Measurements from ENCODE around the gene TRPV5.
A peak's percentile ranks its signal among the peaks of the same experiment; 100 is the strongest.

TRPV5 gene

GRCh38 chr7:142908921-142909890 lies 24.3 kb downstream of the TRPV5 start:
- Mint-ChIP-seq H3K4me3 (no peak overlapping the region), H3K36me3 (ENCODE audit: low read depth) (no peaks in the 10 kb centered on the region), H3K4me1 (no peaks in the 10 kb centered on the region), H3K27me3 (peaks cover 23% of the 10 kb centered on the region), H3K27ac (no peak overlapping the region), H3K9me3 (no peaks in the 10 kb centered on the region)
- ATAC-seq (peak; percentile 43), DNase-seq (no peak)

GRCh38 chr7:142908290-142908689 lies 25.3 kb downstream of the TRPV5 start:
- Mint-ChIP-seq H3K27me3 (peaks cover 21% of the 10 kb centered on the region), H3K4me3 (no peak overlapping the region), H3K36me3 (ENCODE audit: low read depth) (no peaks in the 10 kb centered on the region), H3K4me1 (no peaks in the 10 kb centered on the region), H3K9me3 (no peaks in the 10 kb centered on the region), H3K27ac (no peak overlapping the region)
- ATAC-seq (no peak), DNase-seq (no peak)

- H3K36me3 Mint-ChIP-seq (ENCODE audit: low read depth): no peaks in the 10 kb centered on the region
- peaks cover 18% of the 10 kb centered on the region for H3K27me3 Mint-ChIP-seq
- no peaks in the 10 kb centered on the region for H3K4me1 Mint-ChIP-seq
- DNase-seq (no peak), ATAC-seq (no peak)
- H3K27ac Mint-ChIP-seq: no peak overlapping the region
- peaks cover 4% of the 10 kb centered on the region for H3K9me3 Mint-ChIP-seq
- H3K4me3 Mint-ChIP-seq: no peak overlapping the region
These were observed 26.9 kb downstream of the TRPV5 start for GRCh38 chr7:142906643-142907042.

- DNase-seq (no peak), ATAC-seq (no peak)
- H3K4me3 Mint-ChIP-seq: no peak overlapping the region
- peaks cover 12% of the 10 kb centered on the region for H3K27me3 Mint-ChIP-seq
- H3K9me3 Mint-ChIP-seq: peaks cover 4% of the 10 kb centered on the region
- H3K36me3 Mint-ChIP-seq (ENCODE audit: low read depth): no peaks in the 10 kb centered on the region
- H3K27ac Mint-ChIP-seq: no peak overlapping the region
- H3K4me1 Mint-ChIP-seq: no peaks in the 10 kb centered on the region
These were observed 27.8 kb downstream of the TRPV5 start for GRCh38 chr7:142905759-142906158.

GRCh38 chr7:142904128-142904527 lies 29.4 kb downstream of the TRPV5 start:
- Mint-ChIP-seq H3K4me1 (no peaks in the 10 kb centered on the region), H3K4me3 (no peak overlapping the region), H3K9me3 (peaks cover 4% of the 10 kb centered on the region), H3K27me3 (peaks cover 12% of the 10 kb centered on the region), H3K27ac (no peak overlapping the region), H3K36me3 (ENCODE audit: low read depth) (no peaks in the 10 kb centered on the region)
- no peak for ATAC-seq
- no peak for DNase-seq

GRCh38 chr7:142901426-142902259 lies 31.9 kb downstream of the TRPV5 start:
- ATAC-seq (no peak), DNase-seq (no peak)
- H3K4me1 Mint-ChIP-seq: no peaks in the 10 kb centered on the region
- H3K27ac Mint-ChIP-seq: no peak overlapping the region
- no peaks in the 10 kb centered on the region for H3K36me3 Mint-ChIP-seq (ENCODE audit: low read depth)
- H3K9me3 Mint-ChIP-seq: peaks cover 4% of the 10 kb centered on the region
- H3K27me3 Mint-ChIP-seq: peaks cover 2% of the 10 kb centered on the region
- no peak overlapping the region for H3K4me3 Mint-ChIP-seq

GRCh38 chr7:142899661-142900060 lies 33.9 kb downstream of the TRPV5 start:
- ATAC-seq (no peak), DNase-seq (no peak)
- Mint-ChIP-seq H3K4me3 (no peak overlapping the region), H3K27me3 (peaks cover 2% of the 10 kb centered on the region), H3K36me3 (ENCODE audit: low read depth) (no peaks in the 10 kb centered on the region), H3K9me3 (peaks cover 4% of the 10 kb centered on the region), H3K27ac (peak overlapping the region; percentile 16), H3K4me1 (no peaks in the 10 kb centered on the region)

GRCh38 chr7:142898377-142899170 lies 35.0 kb downstream of the TRPV5 start:
- peaks cover 2% of the 10 kb centered on the region for H3K27me3 Mint-ChIP-seq
- no peak overlapping the region for H3K27ac Mint-ChIP-seq
- no peak overlapping the region for H3K4me3 Mint-ChIP-seq
- no peak for ATAC-seq
- H3K36me3 Mint-ChIP-seq (ENCODE audit: low read depth): no peaks in the 10 kb centered on the region
- DNase-seq: no peak
- peaks cover 4% of the 10 kb centered on the region for H3K9me3 Mint-ChIP-seq
- H3K4me1 Mint-ChIP-seq: no peaks in the 10 kb centered on the region

GRCh38 chr7:142897691-142898090 lies 35.9 kb downstream of the TRPV5 start:
- Mint-ChIP-seq H3K4me3 (no peak overlapping the region), H3K27me3 (peaks cover 2% of the 10 kb centered on the region), H3K27ac (no peak overlapping the region), H3K9me3 (no peaks in the 10 kb centered on the region), H3K4me1 (no peaks in the 10 kb centered on the region), H3K36me3 (ENCODE audit: low read depth) (no peaks in the 10 kb centered on the region)
- ATAC-seq (no peak), DNase-seq (no peak)

- Mint-ChIP-seq H3K4me3 (no peak overlapping the region), H3K27me3 (peaks cover 2% of the 10 kb centered on the region), H3K9me3 (no peaks in the 10 kb centered on the region), H3K36me3 (ENCODE audit: low read depth) (no peaks in the 10 kb centered on the region), H3K27ac (no peak overlapping the region), H3K4me1 (no peaks in the 10 kb centered on the region)
- ATAC-seq: no peak
- no peak for DNase-seq
These were observed 36.7 kb downstream of the TRPV5 start for GRCh38 chr7:142896741-142897379.

GRCh38 chr7:142896151-142896550 lies 37.4 kb downstream of the TRPV5 start:
- ATAC-seq: no peak
- H3K4me1 Mint-ChIP-seq: no peaks in the 10 kb centered on the region
- no peak for DNase-seq
- H3K9me3 Mint-ChIP-seq: no peaks in the 10 kb centered on the region
- peaks cover 2% of the 10 kb centered on the region for H3K27me3 Mint-ChIP-seq
- H3K4me3 Mint-ChIP-seq: no peak overlapping the region
- H3K36me3 Mint-ChIP-seq (ENCODE audit: low read depth): no peaks in the 10 kb centered on the region
- H3K27ac Mint-ChIP-seq: no peak overlapping the region

- no peak for DNase-seq
- Mint-ChIP-seq H3K9me3 (no peaks in the 10 kb centered on the region), H3K27ac (no peak overlapping the region), H3K36me3 (ENCODE audit: low read depth) (no peaks in the 10 kb centered on the region), H3K4me3 (no peak overlapping the region), H3K4me1 (no peaks in the 10 kb centered on the region), H3K27me3 (peaks cover 5% of the 10 kb centered on the region)
- ATAC-seq: no peak
These were observed 38.5 kb downstream of the TRPV5 start for GRCh38 chr7:142894985-142895593.

- H3K36me3 Mint-ChIP-seq (ENCODE audit: low read depth): no peaks in the 10 kb centered on the region
- ATAC-seq: no peak
- no peaks in the 10 kb centered on the region for H3K4me1 Mint-ChIP-seq
- no peak overlapping the region for H3K4me3 Mint-ChIP-seq
- DNase-seq: no peak
- H3K27ac Mint-ChIP-seq: no peak overlapping the region
- H3K9me3 Mint-ChIP-seq: no peaks in the 10 kb centered on the region
- peaks cover 5% of the 10 kb centered on the region for H3K27me3 Mint-ChIP-seq
These were observed 39.2 kb downstream of the TRPV5 start for GRCh38 chr7:142894112-142894984.

All from activated naive CD8-positive, alpha-beta T cell treated with anti-CD3 and anti-CD28 coated beads, Interleukin-2, amount 50 U/mL, for 24 hours (primary cell).